H9 (cell line): Measurements from ENCODE around the gene CHD9. TPM values are rescaled to one million over a fixed set of nuclear protein-coding genes. Genes with fewer than 3 reads are reported as not detected.

ENCODE experiments used
- DNase-seq: peaks from one replicate; pipeline ENCODE4 v3.0.0-alpha.2; 2017
- H2AFZ ChIP-seq: one replicate; pipeline ENCODE4 v1.6.1; 2013; ENCODE audit warnings: mild to moderate bottlenecking, low read length, control low read depth, moderate library complexity
- H2AK5ac ChIP-seq: 2 replicates; pipeline ENCODE4 v1.6.1; 2013; ENCODE audit warnings: low read length, control low read depth, mixed read lengths; ENCODE audit not compliant: insufficient read length
- H2BK120ac ChIP-seq: one replicate; pipeline ENCODE4 v1.6.1; 2013; ENCODE audit warnings: low read depth, mild to moderate bottlenecking, low read length, control low read depth, inconsistent platforms; ENCODE audit not compliant: poor library complexity, severe bottlenecking
- H2BK12ac ChIP-seq: 2 replicates; pipeline ENCODE4 v1.6.1; 2013; ENCODE audit warnings: low read length, control low read depth, mixed read lengths, low read depth; ENCODE audit not compliant: insufficient read length
- H2BK15ac ChIP-seq: 2 replicates; pipeline ENCODE4 v1.6.1; 2013; ENCODE audit warnings: low read depth, low read length, control low read depth
- H2BK20ac ChIP-seq: one replicate; pipeline ENCODE4 v1.6.1; 2013; ENCODE audit warnings: low read depth, mild to moderate bottlenecking, low read length, control low read depth, inconsistent platforms; ENCODE audit not compliant: poor library complexity, severe bottlenecking
- H2BK5ac ChIP-seq: 2 replicates; pipeline ENCODE4 v1.6.1; 2013; ENCODE audit warnings: low read length, control low read depth, mixed read lengths; ENCODE audit not compliant: insufficient read length
- H3K14ac ChIP-seq: 2 replicates; pipeline ENCODE4 v1.6.1; 2013; ENCODE audit warnings: low read length, control low read depth; ENCODE audit not compliant: insufficient read depth
- H3K18ac ChIP-seq: 2 replicates; pipeline ENCODE4 v1.6.1; 2013; ENCODE audit warnings: low read depth, mild to moderate bottlenecking, mixed read lengths, low read length, control low read depth; ENCODE audit not compliant: insufficient read length
- H3K23ac ChIP-seq: 2 replicates; pipeline ENCODE4 v1.6.1; 2013; ENCODE audit warnings: low read length, control low read depth, mixed read lengths, low read depth; ENCODE audit not compliant: insufficient read length
- H3K23me2 ChIP-seq: 2 replicates; pipeline ENCODE4 v1.6.1; 2013; ENCODE audit warnings: low read depth, mild to moderate bottlenecking, mixed read lengths, low read length, control low read depth; ENCODE audit not compliant: insufficient read length, poor library complexity, severe bottlenecking
- H3K27ac ChIP-seq: 2 replicates; pipeline ENCODE4 v1.5.1; 2013; ENCODE audit warnings: low read length, control low read depth, mixed read lengths, low read depth; ENCODE audit not compliant: insufficient read length
- H3K27me3 ChIP-seq: 2 replicates; pipeline ENCODE4 v1.6.1; 2013; ENCODE audit warnings: low read length, control low read depth, inconsistent platforms; ENCODE audit not compliant: insufficient read depth
- H3K4ac ChIP-seq: 2 replicates; pipeline ENCODE4 v1.6.1; 2013; ENCODE audit warnings: low read depth, mild to moderate bottlenecking, control low read depth, inconsistent platforms, low read length, moderate library complexity
- H3K4me1 ChIP-seq: 2 replicates; pipeline ENCODE4 v1.6.1; 2013; ENCODE audit warnings: low read length, control low read depth, inconsistent platforms; ENCODE audit not compliant: insufficient read depth
- H3K4me2 ChIP-seq: 2 replicates; pipeline ENCODE4 v1.6.1; 2013; ENCODE audit warnings: low read length, control low read depth, mixed read lengths; ENCODE audit not compliant: insufficient read length, insufficient read depth
- H3K56ac ChIP-seq: 2 replicates; pipeline ENCODE4 v1.6.1; 2013; ENCODE audit warnings: low read depth, mild to moderate bottlenecking, mixed read lengths, low read length, control low read depth; ENCODE audit not compliant: insufficient read length
- H3K79me1 ChIP-seq: 2 replicates; pipeline ENCODE4 v1.6.1; 2013; ENCODE audit warnings: low read depth, mild to moderate bottlenecking, moderate library complexity, low read length, control low read depth, inconsistent platforms; ENCODE audit not compliant: insufficient read depth, poor library complexity, severe bottlenecking
- H3K79me2 ChIP-seq: 2 replicates; pipeline ENCODE4 v1.6.1; 2013; ENCODE audit warnings: low read length, control low read depth, inconsistent platforms; ENCODE audit not compliant: insufficient read depth
- H3K9ac ChIP-seq: 2 replicates; pipeline ENCODE4 v1.6.1; 2013; ENCODE audit warnings: low read length, control low read depth, mixed read lengths; ENCODE audit not compliant: insufficient read length; ENCODE audit errors: extremely low read depth
- H3K9me3 ChIP-seq: one replicate; pipeline ENCODE4 v1.6.1; 2013; ENCODE audit warnings: low read depth, low read length, inconsistent platforms; ENCODE audit not compliant: control insufficient read depth
- H3T11ph ChIP-seq: one replicate; pipeline ENCODE4 v1.6.1; 2013; ENCODE audit warnings: mild to moderate bottlenecking, low read length, control low read depth, inconsistent platforms
- H4K20me1 ChIP-seq: one replicate; pipeline ENCODE4 v1.6.1; 2013; ENCODE audit not compliant: control insufficient read depth, insufficient read length, insufficient read depth
- H4K5ac ChIP-seq: 2 replicates; pipeline ENCODE4 v1.6.1; 2013; ENCODE audit warnings: low read depth, mild to moderate bottlenecking, mixed read lengths, low read length, control low read depth; ENCODE audit not compliant: insufficient read length
- H4K8ac ChIP-seq: replicated peaks from 2 replicates; pipeline ENCODE4 v1.6.1; 2013; ENCODE audit warnings: low read length, control low read depth, mixed read lengths, low read depth; ENCODE audit not compliant: insufficient read length
- H4K91ac ChIP-seq: 2 replicates; pipeline ENCODE4 v1.6.1; 2013; ENCODE audit warnings: low read depth, mild to moderate bottlenecking, moderate library complexity, mixed read lengths, low read length, control low read depth; ENCODE audit not compliant: insufficient read length
- H3K27ac Mint-ChIP-seq, 3 experiments: 2 replicates in 2 of 3; 3 replicates in 1 of 3; pipeline ENCODE4 v1.8.0; 2020 to 2021; ENCODE audit warnings: mixed read lengths in 3 of 3, mild to moderate bottlenecking in 1 of 3, moderate library complexity in 1 of 3
- H3K27me3 Mint-ChIP-seq: 2 replicates; pipeline ENCODE4 v1.8.0; 2021; ENCODE audit warnings: low read depth, mild to moderate bottlenecking, moderate library complexity, mixed read lengths
- H3K36me3 Mint-ChIP-seq, 3 experiments: 2 replicates in 2 of 3; 3 replicates in 1 of 3; pipeline ENCODE4 v1.8.0; 2020 to 2021; ENCODE audit warnings: low read depth in 3 of 3, mixed read lengths in 3 of 3; ENCODE audit not compliant: insufficient read depth in 1 of 3
- H3K4me1 Mint-ChIP-seq, 2 experiments: 2 replicates each; pipeline ENCODE4 v1.8.0; 2020; ENCODE audit warnings: mixed read lengths in 2 of 2
- H3K4me3 Mint-ChIP-seq, 2 experiments: 2 replicates in 1 of 2; 3 replicates in 1 of 2; pipeline ENCODE4 v1.8.0; 2020 to 2021; ENCODE audit warnings: mild to moderate bottlenecking in 2 of 2, mixed read lengths in 2 of 2, moderate library complexity in 1 of 2
- H3K9me3 Mint-ChIP-seq, 2 experiments: 2 replicates in 1 of 2; 3 replicates in 1 of 2; pipeline ENCODE4 v1.8.0; 2020; ENCODE audit warnings: mild to moderate bottlenecking in 2 of 2, mixed read lengths in 2 of 2, moderate library complexity in 1 of 2
- WGBS: extraction: QIAGEN DNeasy Blood & Tissue Kit; methylation state at CpG from one replicate; pipeline ENCODE4 v1.1.7; 2013; ENCODE audit warnings: missing lambda C conversion rate, low lambda C conversion rate, mixed read lengths; ENCODE audit not compliant: insufficient read length; ENCODE audit errors: extremely low coverage; 5-methylcytosine and 5-hydroxymethylcytosine counted together
- total RNA-seq: library from RNA; stranded (reverse); gene quantifications from 2 replicates; pipeline ENCODE4 v1.2.1, GENCODE V29; 2021
- TF ChIP-seq, protein P1 (sequence below): fragments of 200-600 bp; sonication (generic); conservative IDR thresholded peaks from 3 replicates; pipeline ENCODE4 v1.8.0; 2021; ENCODE audit warnings: antibody characterized with exemption, mild to moderate bottlenecking

Gene CHD9
- total RNA-seq, 1 experiment from 2014 or later = 46.2 TPM

GRCh38 chr16:53224951-53225533 is 170.3 kb downstream of the CHD9 start:
- H3K27me3 ChIP-seq = no peaks in the 10 kb centered on the region
- no peaks in the 10 kb centered on the region for H3K23me2 ChIP-seq
- H2BK12ac ChIP-seq = no peak overlapping the region
- no peaks in the 10 kb centered on the region for H3K79me1 ChIP-seq
- no peak overlapping the region for H3K56ac ChIP-seq
- no peaks in the 10 kb centered on the region for H4K20me1 ChIP-seq
- H3K36me3 Mint-ChIP-seq = peaks cover 18 to 54% (median 53%) of the 10 kb centered on the region in 3 experiments; a peak in 6 of 7 replicates
- H4K8ac ChIP-seq = no peak overlapping the region
- H4K91ac ChIP-seq = no peak overlapping the region
- TF ChIP-seq, protein P1, sequence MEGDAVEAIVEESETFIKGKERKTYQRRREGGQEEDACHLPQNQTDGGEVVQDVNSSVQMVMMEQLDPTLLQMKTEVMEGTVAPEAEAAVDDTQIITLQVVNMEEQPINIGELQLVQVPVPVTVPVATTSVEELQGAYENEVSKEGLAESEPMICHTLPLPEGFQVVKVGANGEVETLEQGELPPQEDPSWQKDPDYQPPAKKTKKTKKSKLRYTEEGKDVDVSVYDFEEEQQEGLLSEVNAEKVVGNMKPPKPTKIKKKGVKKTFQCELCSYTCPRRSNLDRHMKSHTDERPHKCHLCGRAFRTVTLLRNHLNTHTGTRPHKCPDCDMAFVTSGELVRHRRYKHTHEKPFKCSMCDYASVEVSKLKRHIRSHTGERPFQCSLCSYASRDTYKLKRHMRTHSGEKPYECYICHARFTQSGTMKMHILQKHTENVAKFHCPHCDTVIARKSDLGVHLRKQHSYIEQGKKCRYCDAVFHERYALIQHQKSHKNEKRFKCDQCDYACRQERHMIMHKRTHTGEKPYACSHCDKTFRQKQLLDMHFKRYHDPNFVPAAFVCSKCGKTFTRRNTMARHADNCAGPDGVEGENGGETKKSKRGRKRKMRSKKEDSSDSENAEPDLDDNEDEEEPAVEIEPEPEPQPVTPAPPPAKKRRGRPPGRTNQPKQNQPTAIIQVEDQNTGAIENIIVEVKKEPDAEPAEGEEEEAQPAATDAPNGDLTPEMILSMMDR = no peak
- no peak for DNase-seq
- H3K14ac ChIP-seq = no peak overlapping the region
- H3K18ac ChIP-seq = no peak overlapping the region
- no peak overlapping the region for H2BK5ac ChIP-seq
- no peaks in the 10 kb centered on the region for H3K9me3 Mint-ChIP-seq
- H2BK20ac ChIP-seq = no peak overlapping the region
- no peaks in the 10 kb centered on the region for H3K4me1 ChIP-seq
- H3K27ac Mint-ChIP-seq = peak overlapping the region in 2 of 3 experiments; percentile 28 to 76; a peak in 1 of 7 replicates
- no CpG with 5 or more reads among the region's 2 CpGs for WGBS
- no peaks in the 10 kb centered on the region; the same call in 1 of the 2 replicates for H3K79me2 ChIP-seq
- H2BK120ac ChIP-seq = no peak overlapping the region
- no peak overlapping the region for H2AFZ ChIP-seq
- no peak overlapping the region for H2BK15ac ChIP-seq
- H3T11ph ChIP-seq = no peak overlapping the region
- no peaks in the 10 kb centered on the region for H3K9me3 ChIP-seq
- H3K4me3 Mint-ChIP-seq = no peak overlapping the region
- no peak overlapping the region for H3K23ac ChIP-seq
- no peaks in the 10 kb centered on the region for H3K4me1 Mint-ChIP-seq
- H3K27ac ChIP-seq = no peak overlapping the region
- no peaks in the 10 kb centered on the region for H3K27me3 Mint-ChIP-seq
- H3K4ac ChIP-seq = no peak overlapping the region
- no peak overlapping the region for H3K9ac ChIP-seq
- H2AK5ac ChIP-seq = no peak overlapping the region
- H4K5ac ChIP-seq = no peak overlapping the region
- no peak overlapping the region for H3K4me2 ChIP-seq
